OCI-LY3 (cell line): ENCODE measurements around the gene PIAS3.

Experiments
- EZH2phosphoT487 ChIP-seq: fragments of 200-600 bp; shearing (Covaris generic); IDR thresholded peaks from 2 replicates; pipeline ENCODE4 v1.6.1; 2018; ENCODE audit warnings: antibody characterized with exemption, mixed run types, low read depth
- TF ChIP-seq, protein P1 (sequence below): fragments of 200-600, 300-600 bp; sonication (generic); IDR thresholded peaks from 2 replicates; pipeline ENCODE4 v1.5.1; 2014; ENCODE audit warnings: antibody characterized with exemption, low read length, low read depth

DNA sequence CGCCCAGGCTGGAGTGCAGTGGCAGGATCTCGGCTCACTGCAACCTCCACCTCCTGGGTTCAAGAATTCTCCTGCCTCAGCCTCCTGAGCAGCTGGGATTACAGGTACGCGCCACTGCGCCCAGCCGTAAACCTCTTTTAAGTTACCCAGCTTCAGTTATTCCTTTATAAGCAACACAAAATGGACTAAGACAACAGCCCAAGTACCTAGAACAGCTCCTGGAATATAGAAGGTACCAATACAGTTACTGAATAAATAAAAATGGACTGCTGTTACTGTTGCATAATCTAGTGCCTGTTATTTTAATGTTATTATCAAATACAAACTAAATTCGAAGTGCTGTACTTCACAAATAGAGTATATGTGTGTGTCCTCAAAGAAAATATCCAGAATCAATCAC lies 52.0 kb downstream of the PIAS3 start:
- TF ChIP-seq, protein P1, sequence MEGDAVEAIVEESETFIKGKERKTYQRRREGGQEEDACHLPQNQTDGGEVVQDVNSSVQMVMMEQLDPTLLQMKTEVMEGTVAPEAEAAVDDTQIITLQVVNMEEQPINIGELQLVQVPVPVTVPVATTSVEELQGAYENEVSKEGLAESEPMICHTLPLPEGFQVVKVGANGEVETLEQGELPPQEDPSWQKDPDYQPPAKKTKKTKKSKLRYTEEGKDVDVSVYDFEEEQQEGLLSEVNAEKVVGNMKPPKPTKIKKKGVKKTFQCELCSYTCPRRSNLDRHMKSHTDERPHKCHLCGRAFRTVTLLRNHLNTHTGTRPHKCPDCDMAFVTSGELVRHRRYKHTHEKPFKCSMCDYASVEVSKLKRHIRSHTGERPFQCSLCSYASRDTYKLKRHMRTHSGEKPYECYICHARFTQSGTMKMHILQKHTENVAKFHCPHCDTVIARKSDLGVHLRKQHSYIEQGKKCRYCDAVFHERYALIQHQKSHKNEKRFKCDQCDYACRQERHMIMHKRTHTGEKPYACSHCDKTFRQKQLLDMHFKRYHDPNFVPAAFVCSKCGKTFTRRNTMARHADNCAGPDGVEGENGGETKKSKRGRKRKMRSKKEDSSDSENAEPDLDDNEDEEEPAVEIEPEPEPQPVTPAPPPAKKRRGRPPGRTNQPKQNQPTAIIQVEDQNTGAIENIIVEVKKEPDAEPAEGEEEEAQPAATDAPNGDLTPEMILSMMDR: no peak
- no peak for TF ChIP-seq EZH2phosphoT487
